Measurements from ENCODE around the gene KANK3.
"Not testable (repeated sequence)": the region's sequence is repeated elsewhere in the genome, so short reads cannot be mapped to it uniquely, and the experiment has no call there.

The KANK3 gene

GRCh38 chr19:8342684-8343482 is at the start of gene KANK3:
Gene KANK3 (minus strand): TSS chr19:8343262. CDS start chr19:8337828, 5,434 bp downstream.
- DNase-seq, result peak; percentile 93

- no peak for DNase-seq
Measured at GRCh38 chr19:8392017-8392591, 49.0 kb upstream of the KANK3 start.

GRCh38 chr19:8391198-8392016 is 48.3 kb upstream of the KANK3 start:
- DNase-seq, result no peak

DNA sequence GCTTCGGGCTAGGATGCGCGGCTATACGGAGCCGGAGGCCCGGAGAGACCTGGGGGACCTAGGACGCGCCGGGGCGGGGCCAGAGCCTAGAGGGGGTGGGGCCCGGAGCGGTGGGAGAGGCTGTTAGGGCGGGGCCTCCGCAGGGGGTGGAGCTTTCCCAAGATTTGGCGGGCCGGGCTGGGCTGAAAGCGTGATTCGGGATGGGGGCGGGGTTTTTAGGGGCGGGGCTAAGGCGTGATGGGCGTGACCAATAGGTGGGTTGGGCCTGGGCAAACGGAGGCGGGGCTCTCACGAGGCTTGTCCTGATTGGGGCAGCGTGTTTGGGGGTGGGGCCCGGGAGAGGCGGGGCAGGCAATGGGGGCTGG is 47.5 kb upstream of the KANK3 start:
- DNase-seq, result peak; percentile 98

GRCh38 chr19:8389891-8390616 is 47.0 kb upstream of the KANK3 start, which contains the start of gene RAB11B:
Gene RAB11B (plus strand): TSS chr19:8390360. CDS start chr19:8390417, 57 bp downstream.
- DNase-seq, result peak; percentile 100

DNA sequence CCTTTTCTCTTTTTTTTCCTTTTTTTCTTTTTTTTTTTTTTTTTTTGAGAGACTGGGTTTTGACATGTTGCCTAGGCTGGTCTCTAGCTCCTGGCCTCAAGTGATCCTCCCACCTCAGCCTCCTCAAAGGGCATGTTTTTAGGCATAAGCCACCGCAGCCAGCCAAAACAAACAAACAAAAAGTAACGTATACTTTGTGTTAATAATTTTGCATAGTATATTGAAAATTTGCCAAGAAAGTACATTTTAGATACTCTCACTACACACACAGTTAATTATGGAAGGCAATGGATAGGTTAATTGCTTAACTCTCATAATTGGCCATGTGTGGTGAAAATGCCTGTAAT is 45.5 kb upstream of the KANK3 start:
- no peak for DNase-seq

DNA sequence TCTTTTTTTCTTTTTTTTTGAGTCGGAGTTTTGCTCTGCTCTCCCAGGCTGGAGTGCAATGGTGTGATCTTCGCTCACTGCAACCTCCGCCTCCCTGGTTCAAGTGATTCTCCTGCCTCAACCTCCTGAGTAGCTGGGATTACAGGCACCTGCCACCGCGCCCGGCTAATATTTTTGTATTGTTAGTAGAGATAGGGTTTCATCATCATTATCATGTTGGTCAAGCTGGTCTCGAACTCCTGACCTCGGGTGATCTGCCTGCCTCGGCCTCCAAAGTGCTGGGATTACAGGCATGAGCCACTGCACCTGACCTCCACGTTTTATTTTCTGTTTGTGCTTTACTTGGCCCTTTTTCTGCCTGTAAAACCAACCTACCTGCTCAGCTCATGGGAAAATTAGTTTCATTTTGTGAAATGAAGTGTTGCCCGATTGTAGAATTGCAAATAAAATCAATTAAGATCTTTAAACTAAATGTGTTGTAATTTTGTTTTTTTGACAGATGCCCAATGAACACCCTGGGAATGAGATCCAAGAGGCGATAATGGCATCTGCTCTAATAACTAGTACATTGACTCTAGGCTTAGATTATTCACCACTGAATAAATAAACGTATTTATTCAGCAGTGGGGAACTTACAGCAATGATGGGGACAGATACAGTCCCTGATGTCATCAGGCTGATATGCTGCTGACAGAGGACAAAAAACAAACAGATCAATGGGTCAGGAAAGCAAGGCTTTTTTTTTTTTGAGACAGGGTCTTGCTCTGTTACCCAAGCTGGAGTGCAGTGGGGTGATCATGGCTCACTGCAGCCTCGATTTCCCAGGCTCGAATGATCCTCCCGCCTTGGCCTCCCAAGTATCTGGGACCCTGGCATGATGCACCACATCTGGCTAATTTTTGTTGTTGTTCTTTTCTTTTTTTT is 44.9 kb upstream of the KANK3 start:
- no peak for DNase-seq

- no peak for DNase-seq
Measured at GRCh38 chr19:8386990-8387389, 43.9 kb upstream of the KANK3 start.

GRCh38 chr19:8386419-8386818 is 43.4 kb upstream of the KANK3 start:
- DNase-seq, result not testable (repeated sequence)

- not testable (repeated sequence) for DNase-seq
Measured at GRCh38 chr19:8385566-8385965, 42.5 kb upstream of the KANK3 start.

DNA sequence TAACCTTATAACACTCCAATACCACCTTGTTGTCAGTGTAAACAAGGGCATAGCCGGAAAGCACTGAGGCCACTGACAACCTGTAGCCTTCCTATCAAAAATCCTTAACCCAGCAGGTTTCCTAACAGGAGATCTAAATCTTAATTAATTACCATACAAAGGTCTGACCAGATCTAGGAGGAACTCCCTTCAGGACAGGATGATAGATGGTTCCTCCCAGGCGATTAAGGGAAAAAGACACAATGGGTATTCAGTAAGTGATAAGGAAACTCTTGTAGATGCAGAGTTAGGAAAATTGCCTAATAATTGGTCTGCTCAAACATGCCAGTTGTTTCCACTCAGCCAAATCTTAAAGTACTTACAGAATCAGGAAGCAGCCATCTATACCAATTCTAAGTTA is 42.0 kb upstream of the KANK3 start:
- DNase-seq, result not testable (repeated sequence)

- not testable (repeated sequence) for DNase-seq
Measured at GRCh38 chr19:8384569-8384968, 41.5 kb upstream of the KANK3 start.

DNA sequence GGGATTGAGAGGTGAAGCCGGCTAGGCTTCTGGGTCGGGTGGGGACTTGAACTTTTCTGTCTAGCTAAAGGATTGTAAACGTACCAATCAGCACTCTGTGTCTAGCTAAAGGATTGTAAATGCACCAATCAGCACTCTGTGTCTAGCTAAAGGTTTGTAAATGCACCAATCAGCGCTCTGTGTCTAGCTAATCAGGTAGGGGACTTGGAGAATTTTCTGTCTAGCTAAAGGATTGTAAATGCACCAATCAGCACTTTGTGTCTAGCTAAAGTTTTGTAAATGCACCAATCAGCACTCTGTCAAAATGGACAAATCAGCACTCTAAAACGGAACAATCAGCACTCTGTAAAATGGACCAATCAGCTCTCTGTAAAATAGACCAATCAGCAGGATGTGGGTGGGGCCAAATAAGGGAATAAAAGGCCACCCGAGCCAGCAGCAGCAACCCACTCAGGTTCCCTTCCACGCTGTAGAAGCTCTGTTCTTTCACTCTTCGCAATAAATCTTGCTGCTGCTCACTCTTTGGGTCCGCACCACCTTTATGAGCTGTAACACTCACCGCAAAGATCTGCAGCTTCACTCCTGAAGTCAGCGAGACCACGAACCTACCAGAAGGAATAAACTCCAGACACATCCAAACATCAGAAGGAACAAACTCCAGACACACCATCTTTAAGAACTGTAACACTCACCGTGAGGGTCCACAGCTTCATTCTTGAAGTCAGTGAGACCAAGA is 36.3 kb upstream of the KANK3 start:
- DNase-seq, result not testable (repeated sequence)

DNA sequence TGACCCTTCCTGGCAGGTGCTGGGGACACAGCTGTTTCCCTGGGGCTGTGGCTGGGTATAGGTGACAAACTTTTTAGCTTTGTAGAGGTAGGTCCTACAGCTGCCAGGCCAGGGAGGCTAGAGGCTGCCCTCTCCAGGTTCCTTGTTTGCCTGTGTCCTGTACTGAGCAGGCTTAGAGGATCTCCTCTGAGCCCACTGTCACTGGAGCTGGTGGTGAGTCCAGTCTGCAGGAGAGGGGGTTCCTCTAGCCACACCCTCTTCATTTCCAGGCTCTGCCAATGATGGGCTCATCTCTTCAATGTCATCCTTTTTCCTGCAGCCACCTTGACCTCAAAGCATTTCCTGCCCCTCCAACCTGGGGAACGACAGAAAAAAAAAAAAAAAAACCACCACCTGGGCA is 34.5 kb upstream of the KANK3 start:
- no peak for DNase-seq

- not testable (repeated sequence) for DNase-seq
Measured at GRCh38 chr19:8376373-8376974, 33.4 kb upstream of the KANK3 start.

DNA sequence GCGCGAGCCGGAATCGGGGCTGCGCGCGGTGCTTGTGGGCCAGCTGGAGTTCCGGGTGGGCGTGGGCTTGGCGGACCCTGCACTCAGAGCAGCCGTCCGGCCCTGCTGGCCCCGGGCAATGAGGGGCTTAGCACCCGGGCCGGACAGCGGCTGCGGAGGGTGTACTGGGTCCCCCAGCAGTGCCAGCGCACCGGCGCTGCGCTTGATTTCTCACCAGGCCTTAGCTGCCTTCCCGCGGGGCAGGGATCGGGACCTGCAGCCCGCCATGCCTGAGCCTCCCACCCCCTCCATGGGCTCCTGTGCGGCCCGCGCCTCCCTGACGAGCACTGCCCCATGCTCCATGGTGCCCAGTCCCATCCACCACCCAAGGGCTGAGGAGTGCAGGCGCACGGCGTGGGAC is 32.7 kb upstream of the KANK3 start:
- not testable (repeated sequence) for DNase-seq

- no peak for DNase-seq
Measured at GRCh38 chr19:8373867-8374813, 31.1 kb upstream of the KANK3 start.

DNA sequence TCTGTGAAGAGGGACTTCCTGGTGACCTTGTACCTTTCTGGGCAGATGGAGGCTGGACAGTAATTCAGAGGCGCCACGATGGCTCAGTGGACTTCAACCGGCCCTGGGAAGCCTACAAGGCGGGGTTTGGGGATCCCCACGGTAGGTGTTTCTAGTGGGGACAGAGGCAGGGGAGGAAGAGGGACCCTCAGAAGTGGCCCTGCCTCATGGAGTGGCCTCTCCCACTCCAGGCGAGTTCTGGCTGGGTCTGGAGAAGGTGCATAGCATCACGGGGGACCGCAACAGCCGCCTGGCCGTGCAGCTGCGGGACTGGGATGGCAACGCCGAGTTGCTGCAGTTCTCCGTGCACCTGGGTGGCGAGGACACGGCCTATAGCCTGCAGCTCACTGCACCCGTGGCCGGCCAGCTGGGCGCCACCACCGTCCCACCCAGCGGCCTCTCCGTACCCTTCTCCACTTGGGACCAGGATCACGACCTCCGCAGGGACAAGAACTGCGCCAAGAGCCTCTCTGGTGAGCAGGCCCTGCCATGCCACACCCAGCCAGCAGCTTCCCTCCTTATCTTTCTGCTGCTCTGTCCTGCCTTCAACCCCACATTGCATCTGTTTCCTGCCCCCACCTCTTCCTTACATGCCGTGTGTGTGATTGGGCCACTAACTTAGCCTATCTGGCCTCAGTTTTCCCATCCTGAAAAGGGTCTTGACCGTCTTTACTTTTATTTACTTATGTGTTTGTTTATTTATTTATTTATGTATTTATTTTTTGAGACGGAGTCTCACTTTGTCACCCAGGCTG is 28.1 kb upstream of the KANK3 start:
- no peak for DNase-seq

Measured in eye (tissue), 1 donor.